HG03064 (cell line): ENCODE results near the gene TTC28.
"Not testable (repeated sequence)": the region's sequence is repeated elsewhere in the genome, so short reads cannot be mapped to it uniquely, and the experiment has no call there.

Source experiments
- ATAC-seq: cut with Tn5 transposase; IDR thresholded peaks from one replicate; pipeline ENCODE4 v1.9.1; 2021; ENCODE audit warnings: low read depth; ENCODE audit not compliant: unreplicated experiment

Gene TTC28

DNA sequence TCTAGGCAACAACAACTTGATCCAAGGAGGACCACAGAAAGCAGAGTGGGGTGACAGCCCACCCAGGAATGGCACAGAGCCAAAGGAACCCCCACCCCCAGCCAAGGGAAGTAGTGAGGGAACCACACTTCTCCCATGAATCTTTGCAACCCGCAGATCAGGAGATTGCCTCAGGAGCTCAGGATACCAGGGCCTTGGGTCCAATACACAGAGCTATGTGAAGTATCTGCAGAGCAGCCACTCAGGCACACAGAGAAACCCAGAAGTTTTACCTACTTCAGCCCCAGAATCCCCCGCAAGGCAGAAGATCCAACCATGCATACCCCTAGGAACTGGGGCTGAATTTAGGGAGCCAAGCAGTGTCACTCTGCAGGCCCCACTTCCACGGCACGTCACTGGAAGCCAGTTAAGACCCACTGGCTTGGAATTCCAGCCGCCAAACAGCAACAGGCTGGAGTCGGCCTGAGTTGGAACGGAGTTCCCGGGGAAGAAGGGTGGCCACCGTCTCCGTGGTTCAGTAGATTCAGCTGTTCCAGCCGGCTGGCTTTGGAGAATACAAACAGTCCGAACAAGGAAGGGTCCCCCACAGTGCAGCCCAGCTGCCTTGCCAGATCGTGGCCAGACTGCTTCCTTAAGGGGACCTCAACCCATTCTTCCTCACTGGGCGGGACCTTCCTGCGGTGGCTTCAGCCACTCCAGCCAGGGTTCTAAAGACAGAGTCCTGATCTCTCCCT lies 174.1 kb downstream of the TTC28 start:
- no peak for ATAC-seq

DNA sequence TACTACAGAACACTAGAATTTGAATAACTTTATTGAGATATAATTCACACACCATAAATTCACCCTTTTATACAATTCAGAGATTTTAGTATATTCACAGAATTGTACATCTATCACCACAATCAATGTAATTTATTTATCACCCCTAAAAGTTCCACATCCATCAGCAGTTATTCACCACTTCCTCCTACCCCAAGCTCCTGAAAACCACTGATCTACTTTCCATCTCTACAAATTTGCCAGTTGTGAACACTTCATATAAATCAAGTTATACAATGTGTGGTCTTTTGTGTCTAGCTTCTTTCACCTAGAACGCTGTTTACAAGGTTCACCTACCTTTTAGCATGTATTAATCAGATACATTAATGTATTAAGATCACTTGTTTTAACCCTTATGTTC lies 179.6 kb downstream of the TTC28 start:
- no peak for ATAC-seq

DNA sequence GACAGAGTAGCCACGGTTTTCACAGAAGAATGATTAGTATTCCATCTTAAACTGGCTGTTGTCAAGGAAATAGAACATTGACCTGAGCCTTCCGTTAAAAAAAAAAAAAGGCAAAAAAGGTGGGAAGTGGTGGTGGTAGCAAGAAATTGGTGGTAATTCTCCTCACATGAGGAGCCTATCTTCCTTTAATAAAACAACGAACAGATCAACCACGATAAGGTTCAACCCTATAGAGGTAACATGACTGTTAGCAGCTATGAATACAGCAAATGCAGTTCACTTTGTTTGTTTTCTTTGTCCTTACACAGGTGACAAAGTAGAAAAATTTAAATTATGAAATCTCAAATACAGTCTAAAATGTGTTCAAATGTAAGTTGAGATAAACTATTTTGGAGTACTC lies 181.6 kb downstream of the TTC28 start:
- ATAC-seq = no peak

DNA sequence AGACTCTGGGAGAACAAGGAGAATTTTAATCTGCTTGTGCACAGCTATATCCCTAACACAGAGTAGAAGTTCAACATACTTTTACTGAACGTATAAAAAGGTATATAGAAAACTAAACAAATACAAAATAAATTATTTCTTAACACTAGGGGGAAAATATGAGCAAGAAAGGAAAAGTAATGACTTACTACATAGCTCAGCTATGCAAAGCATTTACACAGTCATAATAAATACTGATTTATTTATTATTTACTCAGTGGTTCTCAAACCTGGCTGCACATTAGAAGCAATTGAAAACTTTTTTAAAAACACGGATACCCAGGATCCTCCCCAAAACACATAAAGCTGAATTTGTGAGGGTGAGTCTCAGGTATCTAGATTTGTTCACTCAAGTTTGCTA lies 182.5 kb downstream of the TTC28 start:
- no peak for ATAC-seq

DNA sequence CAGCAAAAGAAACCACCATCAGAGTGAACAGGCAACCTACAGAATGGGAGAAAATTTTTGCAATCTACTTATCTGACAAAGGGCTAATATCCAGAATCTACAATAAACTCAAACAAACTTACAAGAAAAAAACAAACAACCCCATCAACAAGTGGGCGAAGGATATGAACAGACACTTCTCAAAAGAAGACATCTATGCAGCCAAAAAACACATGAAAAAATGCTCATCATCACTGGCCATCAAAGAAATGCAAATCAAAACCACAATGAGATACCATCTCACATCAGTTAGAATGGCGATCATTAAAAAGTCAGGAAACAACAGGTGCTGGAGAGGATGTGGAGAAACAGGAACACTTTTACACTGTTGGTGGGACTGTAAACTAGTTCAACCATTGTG lies 188.4 kb downstream of the TTC28 start:
- ATAC-seq = not testable (repeated sequence)

DNA sequence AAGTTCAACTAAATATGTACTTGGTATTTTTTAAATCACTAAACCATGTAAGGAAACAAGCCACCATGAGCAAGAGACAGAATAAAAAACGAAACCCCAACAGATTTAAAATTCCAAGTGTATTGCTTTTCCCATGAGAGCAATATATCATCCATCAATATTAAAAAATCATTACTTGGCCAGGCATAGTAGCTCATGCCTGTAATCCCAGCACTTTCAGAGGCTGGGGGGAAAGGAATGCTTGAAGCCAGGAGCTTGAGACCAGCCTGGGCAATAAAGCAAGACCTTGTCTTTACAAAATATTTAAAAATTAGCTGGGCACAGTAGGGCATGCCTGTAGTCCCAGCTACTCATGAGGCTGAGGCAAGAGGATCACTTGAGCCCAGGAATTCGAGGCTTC lies 190.8 kb downstream of the TTC28 start:
- ATAC-seq = no peak

DNA sequence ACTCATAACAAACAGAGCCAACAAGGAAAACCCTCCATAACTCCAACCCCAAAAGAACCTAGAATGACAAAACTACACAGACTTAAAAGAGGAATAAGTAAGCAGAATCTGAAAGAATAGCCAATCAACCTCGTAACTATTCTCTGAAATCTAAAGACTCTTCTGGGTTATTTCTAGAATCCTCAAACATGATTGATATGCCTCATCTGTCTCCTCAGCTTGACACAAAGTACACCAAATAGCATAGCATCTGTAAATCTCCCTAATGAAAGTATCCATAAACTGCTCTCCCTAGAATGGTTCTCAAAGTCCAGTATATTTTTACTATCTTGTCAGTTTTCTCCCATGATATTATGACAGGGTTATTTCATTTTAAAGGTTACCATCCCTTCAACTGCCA lies 195.0 kb downstream of the TTC28 start:
- ATAC-seq = no peak

DNA sequence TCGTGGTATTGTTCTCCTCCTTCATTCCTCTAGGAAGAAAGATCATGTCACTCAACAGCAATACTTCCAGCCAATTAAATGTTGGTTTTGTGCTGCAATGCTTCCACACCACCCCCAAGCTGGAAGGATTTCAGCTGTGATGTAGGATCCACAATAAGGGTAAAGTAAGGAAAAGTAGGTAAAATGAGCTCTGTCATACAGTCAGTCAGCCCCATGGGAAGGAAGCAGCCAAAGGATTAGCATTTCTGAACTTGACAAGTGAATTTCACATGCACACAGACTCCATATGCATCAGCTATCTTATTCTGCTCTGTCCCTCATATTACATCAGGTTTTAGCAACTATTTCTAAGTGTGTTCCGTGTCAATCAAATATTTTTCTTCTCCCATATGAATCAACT lies 197.9 kb downstream of the TTC28 start:
- no peak for ATAC-seq

DNA sequence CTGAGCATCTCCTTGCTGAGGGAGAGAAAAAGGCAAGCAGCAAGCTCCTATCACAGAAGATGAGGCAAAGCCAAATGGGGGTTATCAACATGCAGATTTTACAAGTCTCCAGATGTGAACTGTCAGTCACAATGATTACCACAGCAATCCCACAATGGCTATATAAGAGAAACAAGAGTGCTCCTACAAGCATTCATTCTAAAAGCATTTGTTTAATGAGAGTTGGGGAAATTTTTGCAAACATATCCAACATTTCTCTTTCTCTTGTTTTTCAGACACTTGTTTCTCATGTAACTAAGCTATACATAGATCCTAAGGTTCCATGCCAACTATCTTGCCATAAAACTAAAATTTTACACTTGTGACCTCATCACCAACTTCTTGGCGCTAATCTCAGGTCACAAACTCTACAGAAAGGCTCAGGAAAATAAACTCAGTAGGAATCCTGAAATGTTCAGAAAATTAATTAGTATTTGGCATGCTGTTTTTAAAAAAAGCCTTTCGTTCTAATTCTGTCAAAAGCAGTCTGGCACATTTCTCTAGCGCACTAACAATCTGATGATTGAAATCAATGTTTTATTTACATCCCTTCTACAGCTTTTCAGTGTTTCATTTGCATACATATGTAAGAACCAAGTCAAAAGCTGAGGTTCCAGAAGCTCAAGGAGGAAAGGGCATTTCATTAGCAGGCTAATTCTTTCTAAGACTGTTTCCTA lies 199.5 kb downstream of the TTC28 start:
- no peak for ATAC-seq

DNA sequence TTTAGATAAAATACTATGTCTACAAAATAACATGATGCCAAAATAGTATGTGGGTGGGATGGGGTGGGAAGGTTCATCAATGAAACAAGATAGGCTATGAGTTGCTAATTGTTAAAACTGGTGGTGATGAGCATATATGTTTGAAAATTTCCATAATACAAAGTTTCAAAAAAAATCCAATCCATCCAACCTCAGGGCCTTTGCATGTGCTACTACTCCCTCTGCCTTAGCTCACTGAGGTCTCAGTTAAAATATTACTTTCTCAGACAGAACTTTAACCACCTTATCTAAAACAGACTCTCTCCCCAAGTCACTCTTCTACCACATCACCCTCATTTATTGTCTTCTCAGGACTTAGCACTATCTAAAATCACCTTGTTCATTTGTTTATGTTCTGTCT lies 201.1 kb downstream of the TTC28 start:
- ATAC-seq = no peak

DNA sequence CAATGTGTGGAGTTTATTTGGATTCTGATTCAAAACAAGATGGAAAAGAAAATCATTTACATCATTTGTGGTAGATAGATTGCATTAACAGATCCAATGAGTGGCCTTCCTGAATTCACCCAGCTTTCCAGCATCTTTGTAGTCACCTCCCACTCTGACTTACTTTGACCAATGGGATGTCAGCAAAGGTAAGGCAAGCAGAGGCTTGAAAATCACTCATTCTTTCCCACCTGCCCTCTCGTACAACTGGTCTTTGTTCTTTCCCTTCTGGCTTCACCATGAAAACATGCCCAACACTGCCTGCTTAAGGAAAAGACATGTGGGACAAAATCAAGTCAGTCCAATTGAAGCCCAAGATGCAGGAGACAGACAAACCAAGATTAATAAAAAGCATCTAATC lies 202.1 kb downstream of the TTC28 start:
- ATAC-seq = no peak

DNA sequence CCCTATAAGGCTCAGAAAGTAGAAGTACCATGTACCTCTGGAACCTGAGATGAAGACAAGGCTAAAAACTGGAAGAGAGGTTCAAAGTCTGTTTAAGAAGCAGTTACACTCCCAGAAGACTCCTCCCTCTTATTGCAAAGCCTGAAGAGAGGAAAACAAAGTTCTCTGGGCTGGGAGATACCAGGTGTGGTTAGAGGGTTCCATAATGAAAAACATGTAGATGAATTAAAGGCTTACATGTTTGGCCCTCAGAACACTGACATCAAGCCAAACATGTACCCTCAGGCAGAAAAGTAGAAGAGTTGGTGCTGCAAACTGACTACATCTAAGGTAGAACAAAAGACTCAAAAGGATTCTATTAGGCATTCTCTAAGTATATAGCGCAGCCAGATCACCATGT lies 205.3 kb downstream of the TTC28 start:
- no peak for ATAC-seq

DNA sequence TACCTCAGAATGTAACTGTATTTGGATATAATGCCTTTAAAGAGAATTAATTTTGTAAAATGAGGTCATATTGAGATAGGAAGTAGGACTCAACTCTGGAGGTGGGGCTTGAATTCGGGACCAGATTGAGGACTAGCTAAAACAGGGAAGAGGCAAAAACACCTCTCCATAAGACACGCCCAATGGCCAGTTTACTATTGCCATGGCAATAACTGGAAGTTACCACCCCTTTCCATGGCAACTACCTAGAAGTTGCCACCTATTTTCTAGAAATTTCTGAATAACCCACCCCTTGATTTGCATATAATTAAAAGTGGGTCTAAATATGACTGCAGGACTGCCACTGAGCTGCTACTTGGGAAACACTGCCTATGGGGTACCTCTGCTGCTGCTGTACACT lies 206.4 kb downstream of the TTC28 start:
- no peak for ATAC-seq

DNA sequence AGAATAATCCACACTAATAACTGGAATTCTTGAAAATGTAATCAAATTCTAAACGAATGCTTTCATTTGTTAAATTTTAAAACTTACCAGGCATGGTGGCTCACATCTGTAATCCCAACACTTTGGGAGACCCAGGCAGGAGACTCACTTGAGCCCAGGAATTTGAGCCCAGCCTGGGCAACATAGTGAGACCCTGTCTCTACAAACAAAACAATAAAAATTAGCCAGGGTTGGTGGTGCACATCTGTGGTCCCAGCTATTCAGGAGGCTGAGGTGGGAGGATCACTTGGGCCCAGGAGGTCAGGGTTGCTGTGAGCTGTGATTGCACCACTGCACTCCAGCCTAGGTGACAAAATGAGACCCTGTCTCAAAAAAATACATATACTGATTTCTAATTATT lies 212.6 kb downstream of the TTC28 start:
- ATAC-seq = not testable (repeated sequence)

DNA sequence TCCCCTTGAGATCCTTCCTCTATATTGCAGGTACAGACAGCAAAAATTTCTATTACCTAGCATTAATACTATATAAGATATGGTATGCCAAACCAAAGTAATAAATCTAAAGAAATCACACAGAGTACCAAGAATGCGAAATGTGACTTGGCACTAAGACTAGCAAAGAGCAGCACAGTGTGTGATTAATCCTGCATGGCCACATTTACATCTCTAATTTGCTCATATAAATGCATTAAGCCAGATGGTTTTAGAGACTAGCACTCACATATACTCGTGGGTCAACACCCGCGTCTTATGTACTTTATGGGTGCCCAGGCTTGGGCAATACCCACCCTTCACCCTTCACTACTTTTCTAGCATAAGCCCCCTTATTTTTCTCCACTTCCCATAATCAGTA lies 213.2 kb downstream of the TTC28 start:
- no peak for ATAC-seq

DNA sequence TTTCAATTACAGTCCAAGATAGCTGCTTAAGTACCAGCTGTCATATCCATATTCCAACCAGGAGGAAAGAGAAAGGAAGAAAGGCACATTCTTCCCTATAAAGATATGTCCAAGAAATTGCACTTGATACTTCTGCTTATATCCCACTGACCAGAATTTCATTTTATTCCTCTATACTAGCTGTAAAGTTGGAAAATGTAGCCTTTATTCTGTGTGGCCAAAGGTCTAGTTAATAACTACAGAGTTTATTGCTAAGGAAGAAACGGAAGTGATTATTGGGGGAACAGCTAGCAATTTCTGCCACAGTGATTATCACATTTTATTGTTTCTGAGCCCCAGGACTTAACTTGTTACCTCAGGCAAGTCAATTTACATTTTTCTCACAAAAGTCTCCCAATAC lies 213.8 kb downstream of the TTC28 start:
- ATAC-seq = no peak

DNA sequence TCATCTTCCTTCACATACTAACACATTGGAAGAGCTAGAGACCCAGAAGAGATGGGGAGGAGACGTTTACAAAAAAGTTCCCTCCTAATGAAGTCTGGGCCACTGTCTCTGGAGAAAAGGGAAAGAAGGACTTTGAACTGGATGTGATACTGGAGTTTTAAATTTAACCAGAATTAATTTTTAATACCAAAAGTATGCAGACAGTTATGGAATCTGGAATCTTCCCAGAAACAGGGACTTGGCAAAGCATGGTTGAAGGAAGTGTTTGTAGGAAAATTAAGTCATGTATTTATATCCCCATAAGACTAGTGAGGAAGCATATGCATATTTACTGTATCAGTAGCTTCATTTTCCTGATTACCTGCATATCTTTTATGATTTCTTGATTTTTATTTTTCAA lies 215.5 kb downstream of the TTC28 start:
- ATAC-seq = no peak

DNA sequence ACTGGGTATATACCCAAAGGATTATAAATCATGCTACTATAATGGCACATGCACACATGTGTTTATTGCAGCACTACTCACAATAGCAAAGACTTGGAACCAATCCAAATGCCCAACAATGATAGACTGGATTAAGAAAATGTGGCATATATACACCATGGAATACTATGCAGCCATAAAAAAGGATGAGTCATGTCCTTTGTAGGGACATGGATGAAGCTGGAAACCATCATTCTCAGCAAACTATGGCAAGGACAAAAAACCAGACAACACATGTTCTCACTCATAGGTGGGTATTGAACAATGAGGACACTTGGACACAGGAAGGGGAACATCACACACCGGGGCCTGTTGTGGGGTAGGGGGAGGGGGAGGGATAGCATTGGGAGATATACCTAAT lies 216.2 kb downstream of the TTC28 start:
- not testable (repeated sequence) for ATAC-seq

DNA sequence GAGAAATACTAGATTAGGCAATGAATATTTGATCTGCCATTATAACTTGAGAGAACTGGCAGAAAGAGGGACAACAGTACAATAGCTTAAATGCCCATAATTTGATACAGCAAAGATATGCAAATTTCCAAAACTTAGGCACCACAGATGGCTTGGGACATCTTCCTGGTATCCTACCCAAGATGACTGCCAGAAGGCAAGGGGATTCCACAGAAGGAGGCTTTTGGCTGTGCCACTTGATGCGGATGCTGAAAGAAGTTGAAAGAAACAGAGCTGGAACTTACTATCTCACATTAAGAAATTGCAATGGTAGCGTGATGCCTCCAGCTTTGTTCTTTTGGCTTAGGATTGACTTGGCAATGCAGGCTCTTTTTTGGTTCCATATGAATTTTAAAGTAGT lies 216.7 kb downstream of the TTC28 start:
- no peak for ATAC-seq

DNA sequence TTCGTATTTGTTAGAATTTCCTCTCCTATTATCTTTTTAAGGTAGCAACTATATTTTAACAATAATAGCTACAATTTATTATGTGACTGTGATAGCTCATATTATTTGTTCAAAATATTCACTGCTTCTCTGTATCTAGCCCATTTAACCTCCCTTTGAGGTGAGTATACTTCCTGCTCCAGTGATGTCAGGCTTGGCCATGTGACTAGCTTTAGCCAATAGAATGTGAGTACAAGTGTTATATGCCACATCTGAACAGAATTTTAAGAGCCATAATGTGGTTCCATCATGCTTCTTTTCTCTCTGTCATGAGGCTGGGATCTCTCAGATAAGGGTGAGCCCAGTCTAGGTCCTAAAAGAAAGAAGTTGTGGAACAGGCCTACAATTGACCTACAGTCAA lies 217.6 kb downstream of the TTC28 start:
- ATAC-seq = no peak

DNA sequence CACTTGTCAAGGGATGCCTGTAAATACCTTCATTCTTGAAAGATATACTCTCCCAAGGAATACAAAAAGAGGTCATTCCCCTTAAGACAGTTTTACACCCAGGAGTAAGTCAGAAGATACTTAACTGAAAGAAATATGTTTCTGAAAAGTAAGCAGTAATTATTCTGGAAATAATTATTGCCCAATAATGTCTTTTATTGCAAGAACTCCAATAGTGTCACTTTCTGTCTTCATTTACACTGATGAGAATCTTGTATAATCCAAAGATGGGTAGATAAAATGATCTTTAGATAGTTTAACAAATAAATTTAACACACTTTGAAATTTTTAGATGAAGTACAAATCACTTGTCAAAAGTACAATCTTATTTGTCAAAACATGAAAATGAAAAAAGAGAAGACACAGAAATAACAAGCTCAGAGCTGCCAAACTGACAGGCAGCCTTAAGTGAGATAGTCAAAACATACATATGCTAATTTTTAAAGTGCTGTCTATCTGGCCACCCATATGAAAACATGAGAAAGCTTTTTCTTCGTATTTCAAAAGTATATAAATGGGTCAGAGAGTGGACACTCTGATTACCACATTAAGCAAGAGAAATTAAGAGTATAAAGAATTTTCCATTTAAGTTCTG lies 225.1 kb downstream of the TTC28 start:
- no peak for ATAC-seq

DNA sequence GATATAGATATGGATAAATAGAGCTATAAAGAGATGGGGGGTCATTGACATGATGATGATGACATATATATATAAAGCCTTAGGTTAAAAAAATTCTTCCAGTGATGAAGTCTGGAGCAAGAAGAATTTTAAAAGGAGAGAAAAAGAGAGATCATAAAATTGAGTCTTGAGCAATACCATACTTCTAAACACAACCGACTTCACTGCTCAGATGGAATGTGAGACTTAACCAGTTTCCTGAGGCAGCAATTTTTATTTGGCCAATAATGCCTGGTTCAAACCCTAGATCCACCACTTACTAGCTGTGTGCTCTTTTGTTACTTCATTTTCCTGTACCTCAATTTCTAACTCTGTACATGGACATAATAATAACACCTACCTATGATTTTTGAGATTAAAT lies 229.5 kb downstream of the TTC28 start:
- ATAC-seq = no peak
